Measurements from ENCODE around the gene PRM3.

Gene PRM3

GRCh38 chr16:11242658-11243057 is 30.8 kb downstream of the PRM3 start:
- DNase-seq = no peak

GRCh38 chr16:11241480-11242204 is 31.8 kb downstream of the PRM3 start:
- no peak for DNase-seq

GRCh38 chr16:11240636-11241473 is 32.6 kb downstream of the PRM3 start:
- no peak for DNase-seq

GRCh38 chr16:11239644-11240632 is 33.5 kb downstream of the PRM3 start:
- DNase-seq = no peak

GRCh38 chr16:11238272-11239202 is 34.9 kb downstream of the PRM3 start:
- no peak for DNase-seq

GRCh38 chr16:11236461-11237254 is 36.8 kb downstream of the PRM3 start:
- DNase-seq = no peak

GRCh38 chr16:11235703-11235991 is 37.8 kb downstream of the PRM3 start:
- DNase-seq = no peak

GRCh38 chr16:11234884-11235702 is 38.3 kb downstream of the PRM3 start:
- no peak for DNase-seq

- peak; percentile 53 for DNase-seq
Measured at GRCh38 chr16:11233727-11234376, 39.6 kb downstream of the PRM3 start.

GRCh38 chr16:11232852-11233726 is 40.3 kb downstream of the PRM3 start:
- peak; percentile 96 for DNase-seq

GRCh38 chr16:11232302-11232851 is 41.1 kb downstream of the PRM3 start:
- DNase-seq = no peak

GRCh38 chr16:11231367-11231970 is 42.0 kb downstream of the PRM3 start:
- peak; percentile 43 for DNase-seq

GRCh38 chr16:11229906-11230305 is 43.5 kb downstream of the PRM3 start:
- no peak for DNase-seq

GRCh38 chr16:11229432-11229831 is 44.0 kb downstream of the PRM3 start:
- DNase-seq = no peak

GRCh38 chr16:11225677-11226549 is 47.5 kb downstream of the PRM3 start:
- DNase-seq = no peak

GRCh38 chr16:11224894-11225676 is 48.3 kb downstream of the PRM3 start:
- peak; percentile 56 for DNase-seq

Data from hematopoietic multipotent progenitor cell treated with erythropoietin and hydrocortisone succinate and interleukin-3 and kit ligand, for 8 days (in vitro differentiated cells).